GM12891 (cell line): ENCODE measurements around the gene IQSEC2.

Source experiments
- DNase-seq: peaks from one replicate; pipeline ENCODE4 v3.0.0; 2011; ENCODE audit warnings: low spot score; ENCODE audit not compliant: insufficient read length
- FAIRE-seq: peaks from 2 replicates; lab custom pipeline; 2011; peaks lifted over from hg19 to GRCh38; lab: Jason Lieb, UNC
- PAX5 ChIP-seq: IDR thresholded peaks from 2 replicates; pipeline ENCODE4 v1.6.1; 2011; ENCODE audit warnings: low read length, moderate library complexity, mild to moderate bottlenecking; ENCODE audit not compliant: insufficient read depth, severe bottlenecking
- POLR2A ChIP-seq: IDR thresholded peaks from 2 replicates; pipeline ENCODE4 v1.6.1; 2011; ENCODE audit warnings: low read depth, low read length, control low read depth
- POLR2AphosphoS5 ChIP-seq: IDR thresholded peaks from 2 replicates; pipeline ENCODE4 v1.6.1; 2011; ENCODE audit warnings: low read depth, low read length, control low read depth
- POU2F2 ChIP-seq: IDR thresholded peaks from 2 replicates; pipeline ENCODE4 v1.6.1; 2011; ENCODE audit warnings: low read depth, mild to moderate bottlenecking, control low read depth, low read length, moderate library complexity
- SPI1 ChIP-seq: IDR thresholded peaks from 2 replicates; pipeline ENCODE4 v1.6.1; 2011; ENCODE audit warnings: low read depth, low read length, control low read depth
- TAF1 ChIP-seq: IDR thresholded peaks from 2 replicates; pipeline ENCODE4 v1.6.1; 2011; ENCODE audit warnings: low read depth, low read length, control low read depth

IQSEC2 gene

GRCh38 chrX:53318766-53319353 is 37.5 kb upstream of the IQSEC2 start:
- TF ChIP-seq POLR2A (no peak), POU2F2 (no peak), SPI1 (no peak), PAX5 (no peak)
- DNase-seq (no peak), FAIRE-seq (no peak)

DNA sequence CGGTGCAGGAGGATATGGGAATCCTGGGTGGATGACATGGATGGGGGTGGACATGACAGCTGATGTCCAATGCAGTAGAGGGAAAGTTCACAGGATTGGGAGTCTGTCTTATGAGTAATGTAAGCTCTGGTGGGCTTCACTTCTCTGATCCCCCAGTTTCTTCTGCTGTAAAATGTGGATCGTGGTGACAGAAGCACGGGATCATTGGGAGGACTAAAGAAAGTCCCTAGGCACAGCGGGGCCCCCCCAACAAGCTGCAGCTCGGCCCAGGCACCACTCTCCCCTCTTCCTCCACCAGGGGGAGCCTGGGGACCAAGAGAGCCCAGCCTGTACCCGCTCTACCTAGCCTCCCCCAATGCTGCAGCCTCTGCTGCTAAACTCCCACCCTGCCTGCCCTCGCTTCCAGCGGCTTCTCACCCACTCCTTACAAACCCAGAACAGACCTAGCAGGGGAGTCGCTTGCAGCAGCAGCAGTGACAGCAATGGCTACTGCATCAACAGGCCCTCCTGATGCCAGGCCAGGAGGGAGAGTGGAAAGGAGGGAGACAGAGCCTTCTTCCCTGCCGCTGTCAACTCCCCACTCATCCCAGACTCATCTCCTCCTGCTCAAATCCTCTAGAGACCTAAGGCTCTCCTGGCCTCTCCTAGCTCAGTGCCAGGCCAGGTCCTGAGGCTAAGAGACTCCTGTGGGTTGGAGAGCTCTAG is 36.1 kb upstream of the IQSEC2 start:
- TF ChIP-seq PAX5 (no peak), POLR2A (no peak), POU2F2 (no peak), TAF1 (no peak), POLR2AphosphoS5 (no peak), SPI1 (no peak)
- FAIRE-seq (peak; percentile 81), DNase-seq (peak; percentile 56)

DNA sequence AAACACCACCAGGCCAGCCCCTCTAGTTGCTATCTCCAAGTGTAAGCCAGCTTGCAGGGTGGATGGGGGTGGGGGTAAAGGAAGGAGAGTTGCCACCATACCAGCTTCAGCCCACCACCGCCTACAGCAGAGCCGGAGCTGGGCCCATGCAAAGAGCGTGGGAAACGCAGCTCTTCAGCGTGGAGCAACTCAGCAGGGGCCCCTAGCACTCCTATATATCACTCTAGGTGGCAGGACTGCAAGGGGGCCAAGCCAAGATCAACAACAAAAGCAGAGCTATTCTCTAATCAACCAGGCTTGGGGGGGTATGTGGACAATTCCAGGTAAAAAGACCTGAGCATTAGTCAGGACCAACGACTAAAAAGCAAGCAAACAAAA is 35.5 kb upstream of the IQSEC2 start:
- DNase-seq (no peak), FAIRE-seq (no peak)
- TF ChIP-seq TAF1 (no peak), POLR2AphosphoS5 (no peak), SPI1 (no peak), PAX5 (no peak), POU2F2 (no peak), POLR2A (no peak)

- TF ChIP-seq PAX5 (no peak), TAF1 (no peak), POU2F2 (no peak), SPI1 (no peak), POLR2A (no peak), POLR2AphosphoS5 (no peak)
- DNase-seq (no peak), FAIRE-seq (no peak)
These were observed 34.9 kb upstream of the IQSEC2 start for GRCh38 chrX:53316111-53316859.

GRCh38 chrX:53313728-53314105 is 32.3 kb upstream of the IQSEC2 start:
- no peak for TF ChIP-seq SPI1
- no peak for TF ChIP-seq POU2F2
- no peak for TF ChIP-seq POLR2AphosphoS5
- TF ChIP-seq POLR2A, result no peak
- TF ChIP-seq PAX5, result no peak
- no peak for TF ChIP-seq TAF1
- no peak for FAIRE-seq
- no peak for DNase-seq

GRCh38 chrX:53312946-53313727 is 31.8 kb upstream of the IQSEC2 start:
- FAIRE-seq (peak; percentile 85), DNase-seq (no peak)
- TF ChIP-seq POLR2AphosphoS5, result no peak

- no peak for DNase-seq
- no peak for TF ChIP-seq TAF1
- no peak for TF ChIP-seq PAX5
- no peak for TF ChIP-seq POU2F2
- TF ChIP-seq POLR2AphosphoS5, result no peak
- no peak for TF ChIP-seq POLR2A
- TF ChIP-seq SPI1, result no peak
- FAIRE-seq, result no peak
These were observed 28.5 kb upstream of the IQSEC2 start for GRCh38 chrX:53309837-53310236.

GRCh38 chrX:53308836-53309235 is 27.5 kb upstream of the IQSEC2 start:
- no peak for TF ChIP-seq SPI1
- no peak for TF ChIP-seq TAF1
- TF ChIP-seq POLR2A, result no peak
- no peak for TF ChIP-seq POLR2AphosphoS5
- TF ChIP-seq POU2F2, result no peak
- TF ChIP-seq PAX5, result no peak
- DNase-seq (no peak), FAIRE-seq (no peak)

- no peak for FAIRE-seq
- TF ChIP-seq POU2F2 (no peak), TAF1 (no peak), SPI1 (no peak), PAX5 (no peak), POLR2A (no peak), POLR2AphosphoS5 (no peak)
- no peak for DNase-seq
These were observed 24.9 kb upstream of the IQSEC2 start for GRCh38 chrX:53305996-53306937.
